Mesenteric fat pad (tissue), 1 donor: Measurements from ENCODE around the gene GBF1. TPM values are rescaled to one million over a fixed set of nuclear protein-coding genes. Genes with fewer than 3 reads are reported as not detected.
A peak's percentile ranks its signal among the peaks of the same experiment; 100 is the strongest.
"Not testable (repeated sequence)": the region's sequence is repeated elsewhere in the genome, so short reads cannot be mapped to it uniquely, and the experiment has no call there.

Experiments
- DNase-seq: peaks from one replicate; pipeline ENCODE4 v3.0.0-alpha.2; 2020; ENCODE audit warnings: low spot score
- long read RNA-seq: library from polyadenylated mRNA; unstranded; transcript quantifications from one replicate; pipeline ENCODE4 v2.0.0, GENCODE V29; 2020
- total RNA-seq: library from RNA; stranded (reverse); fragmentation: NEBNext Ultra II Directional; extraction: Animal tissue kit (Norgen Biotek cat#: 25700); gene quantifications from one replicate; pipeline ENCODE4 v1.2.1, GENCODE V29; 2021
- donor health status: DM: yes; HTN: yes; CAD: no.

GBF1 gene
- total RNA-seq, result 34.9 TPM
- long read RNA-seq, partial matches to known transcripts, result 19 of 43 reads
- long read RNA-seq, other reads (novel, unspliced or antisense), result 24 of 43 reads

GRCh38 chr10:102245082-102245931, at the start of gene GBF1:
Gene GBF1 (plus strand): TSS chr10:102245532. CDS start chr10:102258939, 13,407 bp downstream.
- peak; percentile 96 for DNase-seq

GRCh38 chr10:102196893-102197292, 48.4 kb upstream of the GBF1 start:
- no peak for DNase-seq

GRCh38 chr10:102198027-102198426, 47.3 kb upstream of the GBF1 start:
- DNase-seq, result no peak

- DNase-seq, result no peak
Measured at GRCh38 chr10:102200751-102201640, 44.3 kb upstream of the GBF1 start.

GRCh38 chr10:102202386-102202785, 42.9 kb upstream of the GBF1 start:
- DNase-seq, result no peak

GRCh38 chr10:102208311-102209035, 36.9 kb upstream of the GBF1 start:
- DNase-seq, result no peak

- no peak for DNase-seq
Measured at GRCh38 chr10:102211615-102212299, 33.6 kb upstream of the GBF1 start.

- DNase-seq, result not testable (repeated sequence)
Measured at GRCh38 chr10:102213599-102213998, 31.7 kb upstream of the GBF1 start.

- DNase-seq, result no peak
Measured at GRCh38 chr10:102219370-102219769, 26.0 kb upstream of the GBF1 start.

GRCh38 chr10:102220612-102221011, 24.7 kb upstream of the GBF1 start:
- no peak for DNase-seq

- DNase-seq, result no peak
Measured at GRCh38 chr10:102222797-102223196, 22.5 kb upstream of the GBF1 start.

GRCh38 chr10:102225646-102226541, 19.4 kb upstream of the GBF1 start, which contains the start of gene ELOVL3:
Gene ELOVL3 (plus strand): TSS chr10:102226299. CDS start chr10:102226549, 250 bp downstream.
- DNase-seq, result peak; percentile 96

- no peak for DNase-seq
Measured at GRCh38 chr10:102226542-102226870, 18.8 kb upstream of the GBF1 start.

- no peak for DNase-seq
Measured at GRCh38 chr10:102227050-102227449, 18.3 kb upstream of the GBF1 start.

GRCh38 chr10:102229810-102230263, 15.5 kb upstream of the GBF1 start:
- DNase-seq, result no peak

GRCh38 chr10:102230264-102230860, 15.0 kb upstream of the GBF1 start:
- no peak for DNase-seq

- DNase-seq, result no peak
Measured at GRCh38 chr10:102230861-102231356, 14.4 kb upstream of the GBF1 start.

- DNase-seq, result no peak
Measured at GRCh38 chr10:102231357-102232318, 13.7 kb upstream of the GBF1 start.
